H1 (cell line): ENCODE results near the gene DNAJC11. TPM values are rescaled to one million over a fixed set of nuclear protein-coding genes. Genes with fewer than 3 reads are reported as not detected.
A peak's percentile ranks its signal among the peaks of the same experiment; 100 is the strongest.

Experiments
- ASH2L ChIP-seq: fragments of 200-600, 300-600 bp; sonication (generic); IDR thresholded peaks from one replicate; pipeline ENCODE4 v1.7.1; 2017; ENCODE audit warnings: low read length
- ATF3 ChIP-seq: IDR thresholded peaks from 2 replicates; pipeline ENCODE4 v1.6.1; 2011; ENCODE audit warnings: low read depth, mild to moderate bottlenecking, low read length; ENCODE audit not compliant: insufficient read depth
- CEBPB ChIP-seq: IDR thresholded peaks from 2 replicates; pipeline ENCODE4 v1.6.1; 2012; ENCODE audit warnings: low read depth, low read length
- CHD1 ChIP-seq: IDR thresholded peaks from 2 replicates; pipeline ENCODE4 v1.6.1; 2012; ENCODE audit warnings: low read depth, low read length, improper control_type of control experiment
- CHD2 ChIP-seq: IDR thresholded peaks from 2 replicates; pipeline ENCODE4 v1.6.1; 2012; ENCODE audit warnings: low read length, improper control_type of control experiment
- E2F6 ChIP-seq: IDR thresholded peaks from 2 replicates; pipeline ENCODE4 v1.6.1; 2012; ENCODE audit warnings: inconsistent platforms
- EP300 ChIP-seq, 2 experiments: IDR thresholded peaks; 1 replicate in 1 of 2; 2 replicates in 1 of 2; pipeline ENCODE4 v1.6.1; 2011 to 2012; ENCODE audit warnings: low read depth in 2 of 2, low read length in 2 of 2, mild to moderate bottlenecking in 2 of 2, borderline replicate concordance in 1 of 2, inconsistent platforms in 1 of 2, moderate library complexity in 1 of 2
- FOSL1 ChIP-seq: IDR thresholded peaks from 2 replicates; pipeline ENCODE4 v1.6.1; 2011; ENCODE audit warnings: mild to moderate bottlenecking, low read depth, low read length, moderate library complexity; ENCODE audit not compliant: insufficient read depth
- JUND ChIP-seq: IDR thresholded peaks from 2 replicates; pipeline ENCODE4 v1.6.1; 2011; ENCODE audit warnings: mild to moderate bottlenecking, improper control_type of control experiment, low read length
- KDM1A ChIP-seq: fragments of 200-600, 300-600 bp; sonication (generic); IDR thresholded peaks from 2 replicates; pipeline ENCODE4 v1.7.1; 2016; ENCODE audit warnings: mild to moderate bottlenecking, low read length, borderline replicate concordance
- KDM5A ChIP-seq: fragments of 200-600 bp; IDR thresholded peaks from 2 replicates; pipeline ENCODE4 v1.7.1; 2012; ENCODE audit warnings: mild to moderate bottlenecking, low read length, inconsistent platforms, mixed read lengths
- PHF8 ChIP-seq: fragments of 200-600 bp; sonication (generic); conservative IDR thresholded peaks from 2 replicates; pipeline ENCODE4 v1.7.1; 2012; ENCODE audit warnings: low read depth, mild to moderate bottlenecking, inconsistent platforms, low read length, moderate library complexity
- POLR2AphosphoS5 ChIP-seq: IDR thresholded peaks from 2 replicates; pipeline ENCODE4 v1.6.1; 2011; ENCODE audit warnings: low read depth, low read length
- RAD21 ChIP-seq, 2 experiments: IDR thresholded peaks in 1 of 2; conservative IDR thresholded peaks in 1 of 2; 2 replicates each; pipeline ENCODE4 v1.6.1; 2011; ENCODE audit warnings: low read depth in 2 of 2, low read length in 2 of 2, improper control_type of control experiment in 1 of 2, inconsistent platforms in 1 of 2, mild to moderate bottlenecking in 1 of 2, moderate library complexity in 1 of 2
- RBBP5 ChIP-seq: IDR thresholded peaks from 2 replicates; pipeline ENCODE4 v1.7.1; 2012; ENCODE audit warnings: low read depth, mild to moderate bottlenecking, inconsistent platforms, low read length, moderate library complexity, borderline replicate concordance
- RNF2 ChIP-seq: fragments of 200-900, 300-1000 bp; sonication (generic); IDR thresholded peaks from 2 replicates; pipeline ENCODE4 v1.7.1; 2016; ENCODE audit warnings: borderline replicate concordance, low read depth, mild to moderate bottlenecking, antibody characterized with exemption, low read length; ENCODE audit not compliant: poor library complexity, severe bottlenecking; ENCODE audit errors: missing control alignments
- SP2 ChIP-seq: IDR thresholded peaks from 2 replicates; pipeline ENCODE4 v1.6.1; 2012; ENCODE audit warnings: mild to moderate bottlenecking, low read length, inconsistent platforms
- USF2 ChIP-seq: IDR thresholded peaks from 2 replicates; pipeline ENCODE4 v1.6.1; 2011; ENCODE audit warnings: low read length, improper control_type of control experiment
- ZNF274 ChIP-seq: IDR thresholded peaks from 2 replicates; pipeline ENCODE4 v1.7.0; 2012; ENCODE audit warnings: low read length, borderline replicate concordance; ENCODE audit errors: extremely low read depth
- polyA plus RNA-seq, 7 experiments: library from polyadenylated mRNA; depleted of rRNA in 3 of 7; stranded (reverse) in 5 of 7; unstranded in 2 of 7; fragments of >200 nt in 5 of 7; fragments of 200-250 nt in 2 of 7; gene quantifications; 1 replicate in 5 of 7; 2 replicates in 1 of 7; 4 replicates in 1 of 7; pipeline versions ENCODE4 v1.2.1 to v1.2.3, GENCODE V29; 2011 to 2013; ENCODE audit warnings: missing spikeins in 2 of 7, mixed read lengths in 2 of 7
- total RNA-seq: library from RNA; stranded (reverse); fragmentation: NEBNext Ultra II Directional; extraction: Animal tissue kit (Norgen Biotek cat#: 25700); gene quantifications from 2 replicates; pipeline ENCODE4 v1.2.1, GENCODE V29; 2021

DNAJC11 gene
- total and polyA plus RNA-seq, 2 of the 8 experiments (the other 6 are each of a cell fraction or from before 2014, with no cell fraction given) = 43.9 to 90.9 TPM

GRCh38 chr1:6701437-6702153 lies at the start of gene DNAJC11 (continued):
- peak; percentile 94 for TF ChIP-seq KDM5A
- no peak for TF ChIP-seq CEBPB
- TF ChIP-seq RBBP5 = peak; percentile 98
- TF ChIP-seq CHD1 = 0 out of 2 replicates have a peak, but pooled peaks have one; percentile 26
- no peak for TF ChIP-seq KDM1A
- peak; percentile 98 for TF ChIP-seq POLR2AphosphoS5
- peak; percentile 42 for TF ChIP-seq RNF2
- TF ChIP-seq CHD2 = peak; percentile 55; the same call in 1 of the 2 replicates
- peak; percentile 25; the same call in 1 of the 2 replicates for TF ChIP-seq SP2
- TF ChIP-seq PHF8 = peak; percentile 94
- peak; percentile 96 for TF ChIP-seq E2F6
- TF ChIP-seq ASH2L = peak; percentile 99
- TF ChIP-seq EP300 (IDR thresholded peaks at IDR 0.05; ENCODE audit: borderline replicate concordance in 1 of 2, low read depth in 2 of 2, low read length in 2 of 2) = peak in 1 of 2 experiments; percentile 73; a peak in 1 of 3 replicates
- TF ChIP-seq JUND = peak; percentile 67
- TF ChIP-seq RAD21 (IDR thresholded peaks at IDR 0.05 in 1 of 2, conservative IDR thresholded peaks at IDR 0.05 in 1 of 2; ENCODE audit: low read depth in 2 of 2, low read length in 2 of 2) = peak in 1 of 2 experiments; percentile 59; a peak in 2 of 4 replicates
- no peak for TF ChIP-seq FOSL1
- TF ChIP-seq ZNF274 = no peak
- no peak; the same call in 1 of the 2 replicates for TF ChIP-seq USF2
- peak; percentile 27; the same call in 1 of the 2 replicates for TF ChIP-seq ATF3
